HepG2 (cell line): ENCODE data around the gene ABCG1. TPM values are rescaled to one million over a fixed set of nuclear protein-coding genes. Genes with fewer than 3 reads are reported as not detected.

Source experiments
- ATAC-seq: fragments of 200-7000 bp; cut with Tn5 transposase; 3 replicates; pipeline ENCODE4 v1.9.1; 2020; ENCODE audit warnings: mild to moderate bottlenecking, moderate library complexity
- BruUV-seq: library from RNA; stranded (reverse); fragments of 400-500 nt; replicated peaks from 2 replicates; lab custom pipeline; 2021; lab: Mats Ljungman, UMichigan
- CTCF ChIA-PET: fragments of 300-600 bp; formaldehyde crosslinking; extraction: SDS; loops from one replicate; lab custom pipeline; 2021; ENCODE audit warnings: low total read pairs, inconsistent platforms, low intra/inter-chr PET ratio; lab: Yijun Ruan, JAX
- POLR2A ChIA-PET: fragments of 350-600 bp; sonication (Branson Sonifier 250); formaldehyde crosslinking; loops from one replicate; lab custom pipeline; 2020; ENCODE audit warnings: antibody characterized with exemption, inconsistent platforms; lab: Yijun Ruan, JAX
- DNase-seq: peaks from one replicate; pipeline ENCODE4 v3.0.0-alpha.2; 2015; ENCODE audit warnings: low spot score
- FAIRE-seq: peaks from 3 replicates; lab custom pipeline; 2011; peaks lifted over from hg19 to GRCh38; lab: Jason Lieb, UNC
- H2AFZ ChIP-seq: one replicate; pipeline ENCODE4 v1.6.1; 2011; ENCODE audit warnings: low read length, inconsistent platforms
- H3K27ac ChIP-seq: fragments of 300-600 bp; 3 replicates; pipeline ENCODE4 v1.8.0; 2011; ENCODE audit warnings: mixed run types, mild to moderate bottlenecking, mixed read lengths, low read length, inconsistent platforms; ENCODE audit not compliant: insufficient read depth; ENCODE audit errors: extremely low read length
- H3K27me3 ChIP-seq, 2 experiments: fragments of 200-600 bp in 1 of 2; 2 replicates in 1 of 2; 3 replicates in 1 of 2; pipeline versions ENCODE4 v1.6.0 to v1.8.0; 2011; ENCODE audit warnings: low read length in 2 of 2, mild to moderate bottlenecking in 2 of 2, moderate library complexity in 2 of 2, inconsistent platforms in 1 of 2; ENCODE audit not compliant: insufficient read depth in 2 of 2, control insufficient read depth in 1 of 2
- H3K36me3 ChIP-seq, 2 experiments: fragments of 200-600 bp in 1 of 2; replicated peaks in 1 of 2; 2 replicates in 1 of 2; 3 replicates in 1 of 2; pipeline versions ENCODE4 v1.5.1 to v1.8.0; 2011; ENCODE audit warnings: low read length in 2 of 2, inconsistent platforms in 1 of 2; ENCODE audit not compliant: insufficient read depth in 2 of 2, control insufficient read depth in 1 of 2
- H3K4me1 ChIP-seq: 2 replicates; pipeline ENCODE4 v1.5.1; 2012; ENCODE audit warnings: low read length, inconsistent platforms; ENCODE audit not compliant: insufficient read depth
- H3K4me2 ChIP-seq: 2 replicates; pipeline ENCODE4 v1.6.0; 2011; ENCODE audit warnings: low read depth, low read length, inconsistent platforms
- H3K4me3 ChIP-seq, 3 experiments: fragments of 200-600 bp in 1 of 3; sonication (generic), shearing (Covaris generic) in 1 of 3; replicated peaks in 1 of 3; 2 replicates each; pipeline ENCODE4 v1.5.1; 2011 to 2016; ENCODE audit warnings: low read length in 3 of 3, inconsistent platforms in 2 of 3, low read depth in 2 of 3, mild to moderate bottlenecking in 2 of 3, control low read depth in 1 of 3, mixed read lengths in 1 of 3; ENCODE audit not compliant: insufficient read depth in 1 of 3
- H3K79me2 ChIP-seq: one replicate; pipeline ENCODE4 v1.6.1; 2011; ENCODE audit warnings: low read length, inconsistent platforms; ENCODE audit not compliant: insufficient read depth
- H3K9ac ChIP-seq: 2 replicates; pipeline ENCODE4 v1.6.0; 2011; ENCODE audit warnings: mild to moderate bottlenecking, low read depth, low read length, inconsistent platforms; ENCODE audit not compliant: insufficient read depth
- H3K9me3 ChIP-seq: 2 replicates; pipeline ENCODE4 v1.5.1; 2012; ENCODE audit warnings: mild to moderate bottlenecking, low read length
- H4K20me1 ChIP-seq: 2 replicates; pipeline ENCODE4 v1.6.0; 2011; ENCODE audit warnings: inconsistent platforms, mild to moderate bottlenecking, low read length, moderate library complexity; ENCODE audit not compliant: insufficient read depth
- FOXC1 ChIP-seq: sonication (generic); formaldehyde crosslinking; IDR thresholded peaks from 2 replicates; pipeline ENCODE4 v1.8.0; 2022; ENCODE audit warnings: mild to moderate bottlenecking, missing genetic modification reagents, borderline replicate concordance
- HMG20B ChIP-seq: conservative IDR thresholded peaks from 2 replicates; pipeline ENCODE4 v1.6.1; 2016; ENCODE audit warnings: missing genetic modification reagents, missing compliant biosample characterization
- IRX3 ChIP-seq: sonication (generic); formaldehyde crosslinking; IDR thresholded peaks from 2 replicates; pipeline ENCODE4 v1.8.1; 2023; ENCODE audit warnings: mild to moderate bottlenecking, low read depth, missing genetic modification reagents, borderline replicate concordance
- MEF2D ChIP-seq: sonication (generic); formaldehyde crosslinking; IDR thresholded peaks from 2 replicates; pipeline ENCODE4 v1.5.1; 2020; ENCODE audit warnings: mild to moderate bottlenecking, missing genetic modification reagents
- RBFOX2 ChIP-seq: fragments of 200-400 bp; formaldehyde crosslinking; IDR thresholded peaks from 2 replicates; pipeline ENCODE4 v1.6.1; 2017; ENCODE audit warnings: low read depth, mild to moderate bottlenecking, low read length
- RFXANK ChIP-seq: IDR thresholded peaks from 2 replicates; pipeline ENCODE4 v1.6.1; 2016
- SIN3B ChIP-seq: fragments of 150-350 bp; IDR thresholded peaks from 2 replicates; pipeline ENCODE4 v1.6.1; 2014; ENCODE audit warnings: low read length
- TBL1XR1 ChIP-seq: fragments of 150-350 bp; IDR thresholded peaks from 2 replicates; pipeline ENCODE4 v1.6.1; 2014; ENCODE audit warnings: borderline replicate concordance, low read length; ENCODE audit not compliant: partially characterized antibody
- YEATS4 ChIP-seq: sonication (generic); formaldehyde crosslinking; IDR thresholded peaks from 2 replicates; pipeline ENCODE4 v1.4.0; 2020; ENCODE audit warnings: missing genetic modification reagents, borderline replicate concordance
- ZBTB38 ChIP-seq: sonication (generic); formaldehyde crosslinking; IDR thresholded peaks from 2 replicates; pipeline ENCODE4 v1.5.1; 2020; ENCODE audit warnings: mild to moderate bottlenecking, missing genetic modification reagents
- ZFYVE20 ChIP-seq: sonication (generic); formaldehyde crosslinking; IDR thresholded peaks from 2 replicates; pipeline ENCODE4 v1.8.0; 2023; ENCODE audit warnings: low read depth, mild to moderate bottlenecking, moderate library complexity, missing genetic modification reagents, borderline replicate concordance
- ZNF367 ChIP-seq: sonication (generic); formaldehyde crosslinking; IDR thresholded peaks from 2 replicates; pipeline ENCODE4 v1.4.0; 2020; ENCODE audit warnings: missing genetic modification reagents, borderline replicate concordance
- ZNF558 ChIP-seq: sonication (generic); formaldehyde crosslinking; IDR thresholded peaks from 2 replicates; pipeline ENCODE4 v1.9.0; 2022; ENCODE audit warnings: mild to moderate bottlenecking, missing genetic modification reagents, borderline replicate concordance
- ZSCAN20 ChIP-seq: sonication (generic); formaldehyde crosslinking; IDR thresholded peaks from 2 replicates; pipeline ENCODE4 v1.4.0; 2020; ENCODE audit warnings: missing genetic modification reagents, mild to moderate bottlenecking, borderline replicate concordance
- WGBS: methylation state at CpG from one replicate; pipeline ENCODE4 v1.1.6; 2017; ENCODE audit warnings: low lambda C conversion rate; 5-methylcytosine and 5-hydroxymethylcytosine counted together
- in situ Hi-C: cut with HindIII; loops from 2 replicates; pipeline ENCODE4 v1.10.0; 2017; ENCODE audit warnings: low pct_unique_long_range_greater_than_20kb; ENCODE audit not compliant: extremely low pct_ligation_motif_present
- intact Hi-C: fragments of 100-400 bp; cut with micrococcal nuclease; formaldehyde crosslinking; loops from one replicate; pipeline ENCODE4 v1.10.0; 2022; ENCODE audit not compliant: unreplicated experiment
- polyA plus RNA-seq, 8 experiments: library from polyadenylated mRNA; depleted of rRNA in 3 of 8; stranded (reverse) in 7 of 8; unstranded in 1 of 8; fragments of >200 nt; fragmentation: Illumina TruSeq in 4 of 8; extraction: Trizol in 4 of 8; gene quantifications; 2 replicates each; pipeline versions ENCODE4 v1.2.1 to v1.2.3, GENCODE V29; 2011 to 2016; ENCODE audit warnings: low read depth in 4 of 8, missing spikeins in 1 of 8, mixed read lengths in 1 of 8; ENCODE audit not compliant: insufficient read depth in 1 of 8
- total RNA-seq, 5 experiments: library from RNA; depleted of rRNA; stranded (reverse); fragments of >200 nt; fragmentation: Illumina TruSeq; extraction: Trizol; gene quantifications; 2 replicates each; pipeline ENCODE4 v1.2.3, GENCODE V29; 2016; ENCODE audit warnings: low read depth in 1 of 5
- TF ChIP-seq, protein P1 (sequence below): sonication (generic); formaldehyde crosslinking; IDR thresholded peaks from 2 replicates; pipeline ENCODE4 v1.4.0; 2020; ENCODE audit warnings: missing genetic modification reagents
- TF ChIP-seq, protein P2 (sequence below): sonication (generic); formaldehyde crosslinking; IDR thresholded peaks from 2 replicates; pipeline ENCODE4 v1.5.0; 2020; ENCODE audit warnings: missing genetic modification reagents, mild to moderate bottlenecking, borderline replicate concordance
- TF ChIP-seq, protein P3 (sequence below): IDR thresholded peaks from 2 replicates; pipeline ENCODE4 v1.6.1; 2012; ENCODE audit warnings: inconsistent platforms

The ABCG1 gene
- total and polyA plus RNA-seq, 2 of the 13 experiments (the other 11 are each of a cell fraction or from before 2014, with no cell fraction given): 0.04 TPM; not detected in 1

DNA sequence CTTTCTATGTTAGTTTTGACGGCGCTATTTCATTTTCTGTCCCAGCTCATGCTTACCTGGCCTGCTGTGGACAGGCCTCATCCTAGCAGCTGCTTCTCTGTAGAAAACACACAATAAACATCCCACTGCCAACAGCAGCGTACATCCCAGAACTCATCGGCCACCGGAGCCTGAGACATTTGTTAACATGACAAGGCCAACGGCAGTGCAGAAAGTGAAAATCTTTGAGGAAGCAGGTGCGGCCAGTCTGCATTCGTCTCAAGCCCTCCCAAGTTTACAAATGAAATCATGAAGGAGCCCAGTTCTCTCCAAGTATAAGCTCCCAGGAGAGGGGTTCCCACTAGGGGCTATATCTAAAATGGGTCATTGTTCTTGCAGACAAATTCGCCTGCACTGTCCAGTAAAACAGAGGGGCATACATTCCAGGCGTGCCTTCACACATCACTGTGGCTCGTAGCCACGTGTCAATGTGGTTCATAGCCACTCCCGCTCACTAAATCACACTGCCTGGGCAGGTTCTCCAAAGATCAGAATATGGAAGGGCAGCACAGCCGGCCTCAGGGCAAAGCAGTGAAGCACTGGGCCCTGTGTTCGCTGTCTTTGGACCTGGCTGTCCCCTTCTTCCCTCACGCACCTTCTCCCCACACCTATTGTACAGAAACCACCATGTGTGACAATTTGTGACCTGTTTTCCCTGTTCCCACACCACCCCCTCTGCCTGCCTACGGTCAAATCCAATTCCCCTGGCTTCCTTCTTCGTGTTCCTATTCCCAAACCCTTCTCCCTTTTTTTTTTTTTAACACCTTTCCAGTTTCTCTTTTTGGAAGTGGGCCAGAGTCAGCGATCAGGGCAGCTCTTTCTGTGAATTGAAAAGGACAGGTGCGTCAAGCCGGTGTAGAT lies 27.0 kb upstream of the ABCG1 start (continued):
- TF ChIP-seq RBFOX2: no peak
- TF ChIP-seq ZNF558: no peak

DNA sequence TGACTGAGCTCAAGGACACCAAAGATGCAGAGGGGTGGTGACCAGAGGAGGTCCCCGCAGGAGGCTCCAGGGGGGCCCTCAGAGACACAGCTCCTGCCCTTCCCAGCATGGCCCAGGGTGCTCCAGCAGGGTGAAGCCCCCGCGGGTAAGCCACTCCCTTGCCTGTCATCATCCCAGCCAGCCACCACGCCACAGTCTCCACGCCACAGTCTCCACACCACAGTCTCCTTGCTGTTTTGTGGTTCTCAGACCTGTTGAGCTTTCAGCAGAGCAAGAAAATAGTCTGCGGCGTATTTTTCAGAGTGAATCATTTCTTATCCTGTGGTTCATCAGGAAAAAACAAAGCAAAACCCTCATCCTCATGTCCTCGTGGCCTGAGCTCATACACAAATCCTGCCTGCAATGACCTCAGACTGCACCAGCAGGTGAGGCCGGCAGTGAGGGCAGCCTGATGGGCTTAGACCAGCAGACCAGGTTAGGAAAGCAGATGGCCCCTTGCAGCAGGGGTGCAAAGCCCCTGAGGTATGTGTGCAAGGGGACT lies 25.7 kb upstream of the ABCG1 start:
- no TSS peak for BruUV-seq
- Histone ChIP-seq H2AFZ (no peak overlapping the region), H3K4me3 (no peak overlapping the region), H4K20me1 (no peaks in the 10 kb centered on the region), H3K4me2 (no peak overlapping the region), H3K79me2 (no peaks in the 10 kb centered on the region), H3K4me1 (no peaks in the 10 kb centered on the region), H3K27me3 (peaks cover 3 to 30% of the 10 kb centered on the region in 2 experiments; a peak in 4 of 5 replicates), H3K27ac (no peak overlapping the region), H3K36me3 (no peaks in the 10 kb centered on the region), H3K9ac (no peak overlapping the region), H3K9me3 (no peaks in the 10 kb centered on the region)
- intact Hi-C loops: no loop called here
- ATAC-seq: no peak
- in situ Hi-C loops: no loop called here
- 21% methylated on average over 7 of the region's 9 CpGs for WGBS
- ChIA-PET CTCF (no interaction called here), POLR2A (no interaction called here)
- FAIRE-seq: no peak
- DNase-seq: no peak
- TF ChIP-seq ZSCAN20 (no peak), ZFYVE20 (CRISPR knock-in tag) (no peak), SIN3B (no peak), MEF2D (CRISPR knock-in tag) (no peak), ZBTB38 (CRISPR knock-in tag) (no peak), HMG20B (no peak), TBL1XR1 (no peak), YEATS4 (CRISPR knock-in tag) (no peak), IRX3 (CRISPR knock-in tag) (no peak), FOXC1 (CRISPR knock-in tag) (no peak), RFXANK (no peak), ZNF367 (CRISPR knock-in tag) (no peak)
- TF ChIP-seq, protein P1, sequence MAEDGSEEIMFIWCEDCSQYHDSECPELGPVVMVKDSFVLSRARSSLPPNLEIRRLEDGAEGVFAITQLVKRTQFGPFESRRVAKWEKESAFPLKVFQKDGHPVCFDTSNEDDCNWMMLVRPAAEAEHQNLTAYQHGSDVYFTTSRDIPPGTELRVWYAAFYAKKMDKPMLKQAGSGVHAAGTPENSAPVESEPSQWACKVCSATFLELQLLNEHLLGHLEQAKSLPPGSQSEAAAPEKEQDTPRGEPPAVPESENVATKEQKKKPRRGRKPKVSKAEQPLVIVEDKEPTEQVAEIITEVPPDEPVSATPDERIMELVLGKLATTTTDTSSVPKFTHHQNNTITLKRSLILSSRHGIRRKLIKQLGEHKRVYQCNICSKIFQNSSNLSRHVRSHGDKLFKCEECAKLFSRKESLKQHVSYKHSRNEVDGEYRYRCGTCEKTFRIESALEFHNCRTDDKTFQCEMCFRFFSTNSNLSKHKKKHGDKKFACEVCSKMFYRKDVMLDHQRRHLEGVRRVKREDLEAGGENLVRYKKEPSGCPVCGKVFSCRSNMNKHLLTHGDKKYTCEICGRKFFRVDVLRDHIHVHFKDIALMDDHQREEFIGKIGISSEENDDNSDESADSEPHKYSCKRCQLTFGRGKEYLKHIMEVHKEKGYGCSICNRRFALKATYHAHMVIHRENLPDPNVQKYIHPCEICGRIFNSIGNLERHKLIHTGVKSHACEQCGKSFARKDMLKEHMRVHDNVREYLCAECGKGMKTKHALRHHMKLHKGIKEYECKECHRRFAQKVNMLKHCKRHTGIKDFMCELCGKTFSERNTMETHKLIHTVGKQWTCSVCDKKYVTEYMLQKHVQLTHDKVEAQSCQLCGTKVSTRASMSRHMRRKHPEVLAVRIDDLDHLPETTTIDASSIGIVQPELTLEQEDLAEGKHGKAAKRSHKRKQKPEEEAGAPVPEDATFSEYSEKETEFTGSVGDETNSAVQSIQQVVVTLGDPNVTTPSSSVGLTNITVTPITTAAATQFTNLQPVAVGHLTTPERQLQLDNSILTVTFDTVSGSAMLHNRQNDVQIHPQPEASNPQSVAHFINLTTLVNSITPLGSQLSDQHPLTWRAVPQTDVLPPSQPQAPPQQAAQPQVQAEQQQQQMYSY (CRISPR knock-in tag): no peak
- TF ChIP-seq, protein P2, sequence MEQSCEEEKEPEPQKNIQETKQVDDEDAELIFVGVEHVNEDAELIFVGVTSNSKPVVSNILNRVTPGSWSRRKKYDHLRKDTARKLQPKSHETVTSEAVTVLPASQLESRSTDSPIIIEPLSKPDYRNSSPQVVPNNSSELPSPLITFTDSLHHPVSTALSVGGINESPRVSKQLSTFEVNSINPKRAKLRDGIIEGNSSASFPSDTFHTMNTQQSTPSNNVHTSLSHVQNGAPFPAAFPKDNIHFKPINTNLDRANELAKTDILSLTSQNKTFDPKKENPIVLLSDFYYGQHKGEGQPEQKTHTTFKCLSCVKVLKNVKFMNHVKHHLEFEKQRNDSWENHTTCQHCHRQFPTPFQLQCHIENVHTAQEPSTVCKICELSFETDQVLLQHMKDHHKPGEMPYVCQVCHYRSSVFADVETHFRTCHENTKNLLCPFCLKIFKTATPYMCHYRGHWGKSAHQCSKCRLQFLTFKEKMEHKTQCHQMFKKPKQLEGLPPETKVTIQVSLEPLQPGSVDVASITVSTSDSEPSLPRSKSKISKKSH (CRISPR knock-in tag): no peak
- TF ChIP-seq, protein P3, sequence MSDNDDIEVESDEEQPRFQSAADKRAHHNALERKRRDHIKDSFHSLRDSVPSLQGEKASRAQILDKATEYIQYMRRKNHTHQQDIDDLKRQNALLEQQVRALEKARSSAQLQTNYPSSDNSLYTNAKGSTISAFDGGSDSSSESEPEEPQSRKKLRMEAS: no peak
